Nephron progenitor cell (in vitro differentiated cells): Measurements from ENCODE around the gene ANP32B.
A peak's percentile ranks its signal among the peaks of the same experiment; 100 is the strongest.
"Not testable (repeated sequence)": the region's sequence is repeated elsewhere in the genome, so short reads cannot be mapped to it uniquely, and the experiment has no call there.

Experiments used
- DNase-seq: peaks from one replicate; pipeline ENCODE4 v3.0.0; 2021
- H3K27ac Mint-ChIP-seq: 2 replicates; pipeline ENCODE4 v1.8.0; 2021; ENCODE audit warnings: mild to moderate bottlenecking, moderate library complexity, mixed read lengths
- H3K27me3 Mint-ChIP-seq: 2 replicates; pipeline ENCODE4 v1.8.0; 2021; ENCODE audit warnings: mild to moderate bottlenecking, low read depth, mixed read lengths; ENCODE audit not compliant: poor library complexity
- H3K36me3 Mint-ChIP-seq: 2 replicates; pipeline ENCODE4 v1.8.0; 2021; ENCODE audit warnings: low read depth, mixed read lengths
- H3K4me1 Mint-ChIP-seq: 2 replicates; pipeline ENCODE4 v1.8.0; 2021; ENCODE audit warnings: mixed read lengths
- H3K4me3 Mint-ChIP-seq: 2 replicates; pipeline ENCODE4 v1.8.0; 2021; ENCODE audit warnings: mild to moderate bottlenecking, moderate library complexity, mixed read lengths
- H3K9me3 Mint-ChIP-seq: 2 replicates; pipeline ENCODE4 v1.8.0; 2021; ENCODE audit warnings: mild to moderate bottlenecking, moderate library complexity, mixed read lengths
- TF ChIP-seq, protein P1 (sequence below): fragments of 200-600 bp; sonication (generic); IDR thresholded peaks from 2 replicates; pipeline ENCODE4 v1.5.0; 2021; ENCODE audit warnings: antibody characterized with exemption

Gene ANP32B

DNA sequence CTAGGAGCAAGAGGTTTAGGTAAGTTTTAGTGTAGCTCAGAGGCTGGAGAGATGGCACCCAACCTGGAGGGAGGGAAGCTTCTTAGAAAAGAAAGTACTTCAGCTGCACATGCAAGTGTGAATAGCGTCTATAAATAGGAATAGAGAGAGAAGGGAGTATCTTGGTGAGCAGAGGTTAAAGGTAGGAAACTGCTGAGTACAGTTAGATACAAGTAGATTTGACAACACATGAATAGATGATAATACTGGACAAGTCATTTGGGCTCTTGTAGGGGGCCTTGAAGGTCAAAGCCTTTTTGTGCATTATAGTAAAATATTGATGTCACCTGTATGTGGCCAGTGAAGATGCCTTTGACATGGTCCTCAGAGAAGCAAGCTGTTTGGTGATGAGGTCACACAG is 34.2 kb downstream of the ANP32B start:
- peaks cover 2% of the 10 kb centered on the region for H3K27me3 Mint-ChIP-seq
- peaks cover 61% of the 10 kb centered on the region for H3K36me3 Mint-ChIP-seq
- no peak overlapping the region for H3K4me3 Mint-ChIP-seq
- peak overlapping the region; percentile 17 for H3K27ac Mint-ChIP-seq
- TF ChIP-seq, protein P1, sequence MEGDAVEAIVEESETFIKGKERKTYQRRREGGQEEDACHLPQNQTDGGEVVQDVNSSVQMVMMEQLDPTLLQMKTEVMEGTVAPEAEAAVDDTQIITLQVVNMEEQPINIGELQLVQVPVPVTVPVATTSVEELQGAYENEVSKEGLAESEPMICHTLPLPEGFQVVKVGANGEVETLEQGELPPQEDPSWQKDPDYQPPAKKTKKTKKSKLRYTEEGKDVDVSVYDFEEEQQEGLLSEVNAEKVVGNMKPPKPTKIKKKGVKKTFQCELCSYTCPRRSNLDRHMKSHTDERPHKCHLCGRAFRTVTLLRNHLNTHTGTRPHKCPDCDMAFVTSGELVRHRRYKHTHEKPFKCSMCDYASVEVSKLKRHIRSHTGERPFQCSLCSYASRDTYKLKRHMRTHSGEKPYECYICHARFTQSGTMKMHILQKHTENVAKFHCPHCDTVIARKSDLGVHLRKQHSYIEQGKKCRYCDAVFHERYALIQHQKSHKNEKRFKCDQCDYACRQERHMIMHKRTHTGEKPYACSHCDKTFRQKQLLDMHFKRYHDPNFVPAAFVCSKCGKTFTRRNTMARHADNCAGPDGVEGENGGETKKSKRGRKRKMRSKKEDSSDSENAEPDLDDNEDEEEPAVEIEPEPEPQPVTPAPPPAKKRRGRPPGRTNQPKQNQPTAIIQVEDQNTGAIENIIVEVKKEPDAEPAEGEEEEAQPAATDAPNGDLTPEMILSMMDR = no peak
- no peak for DNase-seq
- H3K4me1 Mint-ChIP-seq = peaks cover 39% of the 10 kb centered on the region
- H3K9me3 Mint-ChIP-seq = no peaks in the 10 kb centered on the region

DNA sequence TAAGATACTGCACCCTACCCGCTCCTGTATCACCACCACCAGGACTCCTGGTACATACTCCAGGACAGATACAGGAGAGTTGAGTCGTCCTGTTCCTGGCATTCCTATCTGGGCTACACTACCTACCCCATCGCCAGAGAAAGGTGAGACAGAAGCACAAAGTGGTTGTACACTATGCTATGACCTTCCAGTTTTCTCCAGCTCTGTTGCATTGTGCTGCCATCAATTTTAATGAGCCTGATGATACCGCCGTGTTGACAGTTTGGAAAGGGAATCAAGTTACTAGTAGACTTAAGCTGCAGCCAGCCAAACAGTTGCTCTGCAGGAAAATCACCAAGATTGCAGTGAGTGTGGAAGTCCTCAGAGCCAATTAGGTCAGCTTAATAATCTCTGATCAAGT is 35.2 kb downstream of the ANP32B start:
- DNase-seq = no peak
- TF ChIP-seq, protein P1 = no peak
- H3K9me3 Mint-ChIP-seq = no peaks in the 10 kb centered on the region
- peaks cover 54% of the 10 kb centered on the region for H3K36me3 Mint-ChIP-seq
- H3K27ac Mint-ChIP-seq = peak overlapping the region; percentile 54
- H3K4me1 Mint-ChIP-seq = peaks cover 39% of the 10 kb centered on the region
- H3K27me3 Mint-ChIP-seq = peaks cover 2% of the 10 kb centered on the region
- H3K4me3 Mint-ChIP-seq = no peak overlapping the region

DNA sequence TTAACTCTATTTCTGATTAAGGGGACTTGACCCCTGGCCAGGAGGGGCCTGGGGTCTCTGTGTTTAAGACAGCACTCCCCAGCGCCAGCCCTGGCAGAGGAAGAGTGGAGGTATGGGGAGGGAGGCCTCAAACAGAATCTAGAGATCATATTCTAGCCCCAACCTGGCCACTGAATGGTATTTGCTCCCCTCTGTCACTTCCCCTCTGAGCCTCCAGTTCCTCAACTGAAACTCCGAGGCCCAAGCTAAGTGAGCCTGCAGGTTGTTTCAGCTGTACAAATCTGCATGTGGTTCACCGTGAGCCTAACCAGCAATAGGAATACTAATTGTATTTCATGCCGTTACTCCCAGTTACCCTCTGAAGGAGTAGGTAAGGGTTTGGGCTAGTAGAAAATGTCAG is 36.0 kb downstream of the ANP32B start:
- Mint-ChIP-seq H3K9me3 (no peaks in the 10 kb centered on the region), H3K4me3 (no peak overlapping the region), H3K4me1 (peaks cover 39% of the 10 kb centered on the region), H3K27me3 (peaks cover 2% of the 10 kb centered on the region), H3K36me3 (peaks cover 48% of the 10 kb centered on the region), H3K27ac (no peak overlapping the region)
- TF ChIP-seq, protein P1 = no peak
- DNase-seq = no peak

DNA sequence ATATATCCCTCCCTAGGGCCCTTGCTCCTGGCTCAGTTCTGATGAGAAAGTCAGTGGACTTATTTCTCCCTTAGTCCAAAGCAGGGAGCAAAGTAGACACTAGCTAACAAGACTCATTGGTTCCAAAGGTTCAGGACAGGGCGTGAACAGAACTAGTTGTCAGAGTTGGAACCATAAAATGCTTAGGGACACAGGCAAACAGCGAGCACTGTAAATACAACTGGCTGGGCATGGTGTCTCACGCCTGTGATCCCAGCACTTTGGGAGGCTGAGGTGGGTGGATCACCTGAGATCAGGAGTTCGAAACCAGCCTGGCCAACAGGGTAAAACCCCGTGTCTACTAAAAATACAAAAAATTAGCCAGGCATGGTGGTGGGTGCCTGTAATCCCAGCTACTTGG is 36.7 kb downstream of the ANP32B start:
- not testable (repeated sequence) for H3K4me3 Mint-ChIP-seq, H3K27ac Mint-ChIP-seq, DNase-seq, H3K9me3 Mint-ChIP-seq, H3K27me3 Mint-ChIP-seq
- peaks cover 39% of the 10 kb centered on the region for H3K4me1 Mint-ChIP-seq
- H3K36me3 Mint-ChIP-seq = peaks cover 42% of the 10 kb centered on the region

DNA sequence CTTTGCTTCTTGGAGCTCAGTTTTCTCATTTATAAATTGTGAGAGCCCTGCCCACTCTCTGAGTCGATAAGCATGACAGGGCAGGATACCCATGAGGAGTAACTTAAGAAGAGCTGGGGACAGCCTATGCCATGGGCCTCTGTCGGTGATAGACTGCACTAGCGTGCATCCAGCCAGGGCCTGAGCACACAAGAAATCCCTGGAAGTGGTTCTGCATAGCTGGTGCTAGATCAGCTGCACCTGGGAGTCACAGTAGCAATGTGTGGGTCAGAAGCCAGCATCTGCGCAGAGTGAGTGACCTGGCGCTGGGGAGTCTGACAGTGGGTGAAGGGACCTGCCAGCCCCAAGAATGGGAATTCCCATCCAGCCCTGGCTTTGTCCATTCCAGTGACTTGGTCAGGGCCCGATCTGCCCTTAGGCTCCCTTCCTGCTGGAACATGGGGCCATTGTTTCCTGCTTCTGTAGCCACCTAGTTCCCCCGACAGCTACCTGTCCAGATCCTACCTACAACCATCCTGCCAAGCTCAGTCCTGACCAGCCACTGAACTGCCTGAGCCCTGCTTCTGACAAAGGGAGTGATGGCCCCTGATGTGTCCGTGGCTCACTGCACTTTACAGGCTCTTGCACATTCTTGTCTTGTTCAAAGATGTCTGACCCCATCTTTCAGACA is 37.5 kb downstream of the ANP32B start:
- no peak for DNase-seq
- H3K27ac Mint-ChIP-seq = peak overlapping the region; percentile 61
- no peak overlapping the region for H3K4me3 Mint-ChIP-seq
- H3K9me3 Mint-ChIP-seq = no peaks in the 10 kb centered on the region
- H3K4me1 Mint-ChIP-seq = peaks cover 33% of the 10 kb centered on the region
- H3K27me3 Mint-ChIP-seq = peaks cover 2% of the 10 kb centered on the region
- H3K36me3 Mint-ChIP-seq = peaks cover 35% of the 10 kb centered on the region
- TF ChIP-seq, protein P1 = no peak

DNA sequence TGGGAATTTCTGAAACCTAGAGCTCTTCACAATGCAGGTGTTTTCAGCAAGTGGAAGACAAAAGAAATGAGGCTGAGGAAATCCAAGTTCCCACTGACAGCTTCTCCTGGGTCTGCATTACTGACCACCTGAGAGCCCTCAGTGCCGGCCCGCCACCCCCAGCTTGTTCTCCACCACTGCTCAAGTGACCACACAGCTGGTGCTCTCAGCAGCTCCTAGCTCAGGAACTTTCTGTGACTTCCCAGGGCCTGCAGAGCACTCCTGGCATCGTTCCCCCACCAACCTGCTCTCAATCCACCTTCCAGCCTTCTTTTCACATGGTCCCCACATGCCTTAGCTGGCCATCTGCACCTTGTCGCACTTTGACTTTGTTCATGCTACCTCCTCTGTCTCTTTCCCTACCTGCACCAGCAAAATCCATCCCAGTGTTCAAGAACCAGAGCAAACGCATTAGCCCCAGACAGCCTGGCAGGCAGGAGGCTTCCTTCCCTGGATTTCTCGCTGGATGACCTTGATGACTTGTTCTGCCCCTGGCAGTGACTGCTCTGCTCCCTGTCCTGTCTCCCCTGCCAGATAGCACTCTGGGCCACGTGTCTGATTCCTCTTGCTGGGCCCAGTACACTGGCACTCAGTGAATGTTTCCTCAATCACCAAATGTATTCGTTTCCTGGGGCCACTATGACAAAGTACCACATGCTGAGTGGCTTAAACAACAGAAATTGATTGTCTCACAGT is 38.3 kb downstream of the ANP32B start:
- Mint-ChIP-seq H3K36me3 (peaks cover 32% of the 10 kb centered on the region), H3K4me1 (peaks cover 26% of the 10 kb centered on the region), H3K27ac (peak overlapping the region; percentile 10), H3K9me3 (no peaks in the 10 kb centered on the region), H3K4me3 (no peak overlapping the region), H3K27me3 (peaks cover 2% of the 10 kb centered on the region)
- TF ChIP-seq, protein P1 = no peak
- no peak for DNase-seq
